ENCODE data around the gene SH3GL3.

GRCh38 chr15:83462953-83463433 lies 15.9 kb downstream of the SH3GL3 start:
- TF ChIP-seq CTCF (IDR thresholded peaks at IDR 0.05) (no peak), ZFX (IDR thresholded peaks at IDR 0.05; ENCODE audit: borderline replicate concordance) (no peak)

All from 22Rv1 (cell line).